Measurements from ENCODE around the gene LSM10.

GRCh38 chr1:36385410-36386264 is 12.1 kb downstream of the LSM10 start, which contains the start of gene STK40:
- TF ChIP-seq, protein P1, sequence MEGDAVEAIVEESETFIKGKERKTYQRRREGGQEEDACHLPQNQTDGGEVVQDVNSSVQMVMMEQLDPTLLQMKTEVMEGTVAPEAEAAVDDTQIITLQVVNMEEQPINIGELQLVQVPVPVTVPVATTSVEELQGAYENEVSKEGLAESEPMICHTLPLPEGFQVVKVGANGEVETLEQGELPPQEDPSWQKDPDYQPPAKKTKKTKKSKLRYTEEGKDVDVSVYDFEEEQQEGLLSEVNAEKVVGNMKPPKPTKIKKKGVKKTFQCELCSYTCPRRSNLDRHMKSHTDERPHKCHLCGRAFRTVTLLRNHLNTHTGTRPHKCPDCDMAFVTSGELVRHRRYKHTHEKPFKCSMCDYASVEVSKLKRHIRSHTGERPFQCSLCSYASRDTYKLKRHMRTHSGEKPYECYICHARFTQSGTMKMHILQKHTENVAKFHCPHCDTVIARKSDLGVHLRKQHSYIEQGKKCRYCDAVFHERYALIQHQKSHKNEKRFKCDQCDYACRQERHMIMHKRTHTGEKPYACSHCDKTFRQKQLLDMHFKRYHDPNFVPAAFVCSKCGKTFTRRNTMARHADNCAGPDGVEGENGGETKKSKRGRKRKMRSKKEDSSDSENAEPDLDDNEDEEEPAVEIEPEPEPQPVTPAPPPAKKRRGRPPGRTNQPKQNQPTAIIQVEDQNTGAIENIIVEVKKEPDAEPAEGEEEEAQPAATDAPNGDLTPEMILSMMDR (IDR thresholded peaks at IDR 0.05 in 4 of 5, conservative IDR thresholded peaks at IDR 0.05 in 1 of 5), result no peak
- TF ChIP-seq POLR2A (IDR thresholded peaks at IDR 0.05), result peak; percentile 96 to 97
